Heart left ventricle (tissue), 16 donors: ENCODE measurements around the gene SEZ6L2. TPM values are rescaled to one million over a fixed set of nuclear protein-coding genes. Genes with fewer than 3 reads are reported as not detected.

Source experiments
- ATAC-seq, 4 donors: fragments of 200-7000 bp; cut with Tn5 transposase; one replicate each; pipeline ENCODE4 v1.9.1; 2020 to 2022; ENCODE audit warnings: moderate library complexity in 4 of 4, mild to moderate bottlenecking in 3 of 4, moderate number of reproducible peaks in 1 of 4
- DNase-seq, 5 donors: peaks; one replicate each; pipeline ENCODE4 v3.0.0-alpha.2; 2020
- H3K27ac ChIP-seq, 12 donors: fragments of 200-600 bp; sonication (generic) in 4 of 12; one replicate each; pipeline versions ENCODE4 v1.5.0 to v1.8.0; 2016 to 2022; ENCODE audit warnings: mild to moderate bottlenecking in 2 of 12
- H3K27me3 ChIP-seq, 9 donors: fragments of 200-600 bp; sonication (generic) in 2 of 9; one replicate each; pipeline versions ENCODE4 v1.5.1 to v1.8.0; 2016 to 2022; ENCODE audit warnings: mild to moderate bottlenecking in 3 of 9
- H3K36me3 ChIP-seq, 9 donors: fragments of 200-600 bp; sonication (generic) in 2 of 9; one replicate each; pipeline versions ENCODE4 v1.5.0 to v1.8.0; 2018 to 2022; ENCODE audit warnings: mild to moderate bottlenecking in 2 of 9
- H3K4me1 ChIP-seq, 12 donors: fragments of 200-600 bp; sonication (generic) in 4 of 12; one replicate each; pipeline versions ENCODE4 v1.5.0 to v1.8.0; 2016 to 2022; ENCODE audit warnings: mild to moderate bottlenecking in 3 of 12
- H3K4me3 ChIP-seq, 12 donors: fragments of 200-600 bp; sonication (generic) in 4 of 12; one replicate each; pipeline versions ENCODE4 v1.5.0 to v1.8.0; 2017 to 2022; ENCODE audit warnings: mild to moderate bottlenecking in 9 of 12, moderate library complexity in 4 of 12
- H3K9me3 ChIP-seq, 12 donors: fragments of 200-600 bp; sonication (generic) in 4 of 12; one replicate each; pipeline versions ENCODE4 v1.5.0 to v1.8.0; 2016 to 2022; ENCODE audit warnings: mild to moderate bottlenecking in 1 of 12
- POLR2A ChIP-seq, 2 donors: fragments of 450-650 bp; IDR thresholded peaks; one replicate each; pipeline ENCODE4 v1.6.1; 2017; ENCODE audit warnings: antibody characterized with exemption in 2 of 2, mild to moderate bottlenecking in 2 of 2, moderate library complexity in 2 of 2
- WGBS, 4 donors: extraction: QIAGEN DNeasy Blood & Tissue Kit in 2 of 4; methylation state at CpG; one replicate each; pipeline versions ENCODE4 v1.1.5 to v1.1.7; 2013 to 2018; 5-methylcytosine and 5-hydroxymethylcytosine counted together
- intact Hi-C, 10 donors: fragments of 100-400 bp; cut with DNase I; formaldehyde crosslinking; loops; one replicate each; pipeline versions ENCODE4 v1.11.1 to v1.14.2; 2022
- polyA plus RNA-seq, 2 donors: library from polyadenylated mRNA; stranded (reverse); fragments of 200-250 nt; gene quantifications; one replicate each; pipeline ENCODE4 v1.2.3, GENCODE V29; 2013
- total RNA-seq, 9 donors: library from RNA; depleted of rRNA in 2 of 9; stranded (reverse); fragments of >200 nt in 2 of 9; fragmentation: NEBNext Ultra II Directional in 3 of 9; extraction: Animal tissue kit (Norgen Biotek cat#: 25700) in 3 of 9; gene quantifications; one replicate each; pipeline versions ENCODE4 v1.1.0 to v1.2.4, GENCODE V29; 2016 to 2023
- TF ChIP-seq, protein P1 (sequence below), 12 donors: fragments of 200-600 bp; sonication (generic) in 4 of 12; IDR thresholded peaks; one replicate each; pipeline versions ENCODE4 v1.5.0 to v1.8.0; 2018 to 2022; ENCODE audit warnings: antibody characterized with exemption in 12 of 12, mild to moderate bottlenecking in 5 of 12
- donor health status: ischemic (EF 13 %, LVEDD 7.1; RV severe dilation, severe dysfunction).
- donor health status: healthy with polysubstance abuse.
- donor health status: DM: no; HTN: yes; CAD: no.
- donor health status: DM: no; HTN: no; CAD: no.
- donor health status: ischemic (EF 25% LVEDD 6.9; RV normal size, moderate dysfunction).
- donor health status: ischemic (EF 25% LVEDD 5.7; RV mildly dilated, moderate dysfunction).
- donor health status: healthy.
- donor health status: DM: yes; HTN: yes; CAD: no.
- donor health status: ischemic (EF 35%, LVEDD 5.7; RV mildly dilated, moderate dysfunction).
- donor health status: nonischemic (EF 11% LVEDD 7.7; RV severe dilation, severe dysfunction).
- donor health status: DM: yes; HTN: yes; CAD: no.
- donor health status: PGD.
- donor health status: ischemic (EF 29% LVEDD 5.4; RV normal size, mild dysfunction).
- donor health status: nonischemic (EF 23%, LVEDD 6.1; RV moderate dilation, normal function).

Gene SEZ6L2
- total and polyA plus RNA-seq, 11 donors, result 0.15 to 8.9 (median 1.1) TPM; not detected in 1

DNA sequence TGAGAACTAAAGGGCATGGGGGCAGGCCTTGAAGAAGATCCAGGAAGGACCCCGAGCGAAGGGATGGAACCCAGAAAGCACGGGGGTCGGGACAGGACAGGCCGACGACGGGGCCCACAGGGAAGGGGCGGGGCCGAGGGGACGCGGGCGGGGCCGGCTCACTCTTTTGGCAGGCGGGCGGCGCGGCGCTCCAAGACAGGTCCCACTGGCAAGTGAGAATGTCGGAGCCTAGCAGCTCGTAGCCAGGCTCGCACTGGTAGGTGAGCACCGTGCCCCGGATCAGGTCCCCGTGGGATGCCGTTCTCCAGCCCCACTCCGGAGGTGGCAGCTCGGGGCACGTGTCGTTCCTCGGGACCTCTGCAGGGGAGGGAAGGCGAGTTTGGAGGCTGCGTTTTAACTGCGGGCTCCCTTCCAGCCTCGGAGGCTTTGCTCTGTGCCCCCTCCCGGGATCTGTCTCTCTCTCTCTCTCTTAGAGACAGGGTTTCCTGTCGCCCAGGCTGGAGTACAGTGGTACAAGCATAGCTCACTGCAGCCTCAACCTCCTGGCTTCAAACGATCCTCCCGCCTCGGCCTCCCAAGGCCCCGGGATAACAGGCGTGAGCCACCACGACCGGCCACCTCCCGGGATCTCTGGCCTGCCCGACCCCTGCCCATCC is 22.6 kb downstream of the SEZ6L2 start:
- intact Hi-C loops, result loop anchor here in 1 of 10 donors (10.0 kb wide), 1 partner anchor 78 kb away; no protein-coding TSS in a partner anchor
- no peak overlapping the region for H3K27ac ChIP-seq
- no peaks in the 10 kb centered on the region for H3K36me3 ChIP-seq
- H3K4me1 ChIP-seq, result peaks cover 0 to 12% (median 0%) of the 10 kb centered on the region in 12 donors
- peak overlapping the region in 10 of 12 donors; percentile 7 to 43 (median 18) for H3K4me3 ChIP-seq
- H3K27me3 ChIP-seq, result peaks cover 17 to 49% (median 34%) of the 10 kb centered on the region in 9 donors
- TF ChIP-seq, protein P1, sequence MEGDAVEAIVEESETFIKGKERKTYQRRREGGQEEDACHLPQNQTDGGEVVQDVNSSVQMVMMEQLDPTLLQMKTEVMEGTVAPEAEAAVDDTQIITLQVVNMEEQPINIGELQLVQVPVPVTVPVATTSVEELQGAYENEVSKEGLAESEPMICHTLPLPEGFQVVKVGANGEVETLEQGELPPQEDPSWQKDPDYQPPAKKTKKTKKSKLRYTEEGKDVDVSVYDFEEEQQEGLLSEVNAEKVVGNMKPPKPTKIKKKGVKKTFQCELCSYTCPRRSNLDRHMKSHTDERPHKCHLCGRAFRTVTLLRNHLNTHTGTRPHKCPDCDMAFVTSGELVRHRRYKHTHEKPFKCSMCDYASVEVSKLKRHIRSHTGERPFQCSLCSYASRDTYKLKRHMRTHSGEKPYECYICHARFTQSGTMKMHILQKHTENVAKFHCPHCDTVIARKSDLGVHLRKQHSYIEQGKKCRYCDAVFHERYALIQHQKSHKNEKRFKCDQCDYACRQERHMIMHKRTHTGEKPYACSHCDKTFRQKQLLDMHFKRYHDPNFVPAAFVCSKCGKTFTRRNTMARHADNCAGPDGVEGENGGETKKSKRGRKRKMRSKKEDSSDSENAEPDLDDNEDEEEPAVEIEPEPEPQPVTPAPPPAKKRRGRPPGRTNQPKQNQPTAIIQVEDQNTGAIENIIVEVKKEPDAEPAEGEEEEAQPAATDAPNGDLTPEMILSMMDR (IDR thresholded peaks at IDR 0.05), result no peak
- TF ChIP-seq POLR2A (IDR thresholded peaks at IDR 0.05), result no peak
- DNase-seq, result no peak
- no peaks in the 10 kb centered on the region for H3K9me3 ChIP-seq
- WGBS, 4 donors, result 4 to 7% (median 5%) methylated on average over 26 to 45 of the region's 45 CpGs
- ATAC-seq, result peak in 1 of 4 donors; percentile 38

DNA sequence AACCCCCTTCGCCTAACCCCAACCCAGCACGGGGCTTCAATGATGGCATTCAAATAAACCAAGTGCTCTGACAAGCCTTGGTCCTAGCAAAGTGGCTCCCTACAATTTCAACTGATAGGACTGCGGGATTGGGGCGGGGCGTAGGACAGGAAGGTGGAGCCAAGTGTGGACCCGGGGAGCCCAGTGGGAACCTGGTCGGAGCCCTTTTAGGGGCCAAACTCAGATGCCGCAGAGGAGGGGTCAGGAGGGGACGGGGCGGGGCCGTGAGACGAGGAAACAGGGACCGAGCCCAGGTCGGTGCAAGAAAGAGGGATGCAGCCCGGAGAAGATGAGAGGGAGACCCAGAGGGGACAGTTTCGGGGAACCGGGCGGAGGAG is 23.1 kb downstream of the SEZ6L2 start:
- WGBS, 4 donors, result 16 to 21% (median 20%) methylated on average over 18 of the region's 18 CpGs
- no peaks in the 10 kb centered on the region for H3K9me3 ChIP-seq
- peaks cover 0 to 12% (median 0%) of the 10 kb centered on the region in 12 donors for H3K4me1 ChIP-seq
- intact Hi-C loops, result loop anchor here in 1 of 10 donors (10.0 kb wide), 1 partner anchor 79 kb away; no protein-coding TSS in a partner anchor
- ATAC-seq (no peak), DNase-seq (no peak)
- peaks cover 17 to 49% (median 34%) of the 10 kb centered on the region in 9 donors for H3K27me3 ChIP-seq
- peak overlapping the region in 8 of 12 donors; percentile 7 to 43 (median 22) for H3K4me3 ChIP-seq
- TF ChIP-seq, protein P1 (IDR thresholded peaks at IDR 0.05), result no peak
- no peak for TF ChIP-seq POLR2A (IDR thresholded peaks at IDR 0.05)
- H3K36me3 ChIP-seq, result no peaks in the 10 kb centered on the region
- H3K27ac ChIP-seq, result no peak overlapping the region

DNA sequence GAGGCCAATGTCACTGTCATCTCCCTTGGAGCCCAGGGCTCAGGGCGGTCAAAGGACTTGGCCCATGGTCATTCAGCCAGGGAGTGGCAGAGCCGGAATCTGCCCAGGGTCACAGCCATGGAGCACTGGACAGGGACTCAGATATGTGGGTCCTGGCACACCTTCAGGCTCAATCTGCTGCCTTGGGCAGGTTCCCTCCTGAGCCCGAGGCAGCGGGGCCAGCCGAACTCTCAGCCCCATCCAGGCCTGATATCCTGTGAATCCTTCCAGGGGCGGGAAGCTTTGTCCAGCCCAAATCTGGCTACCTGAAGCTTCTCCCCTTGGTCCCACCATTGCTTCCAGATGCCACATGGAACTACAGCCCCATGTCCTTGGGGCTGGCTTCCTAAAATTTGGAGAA is 24.1 kb downstream of the SEZ6L2 start:
- Histone ChIP-seq H3K4me1 (peaks cover 0 to 12% (median 0%) of the 10 kb centered on the region in 12 donors), H3K36me3 (no peaks in the 10 kb centered on the region), H3K9me3 (no peaks in the 10 kb centered on the region), H3K4me3 (no peak overlapping the region), H3K27ac (no peak overlapping the region), H3K27me3 (peaks cover 17 to 48% (median 34%) of the 10 kb centered on the region in 9 donors)
- intact Hi-C loops, result loop anchor here in 1 of 10 donors (10.0 kb wide), 1 partner anchor 80 kb away; no protein-coding TSS in a partner anchor
- 88 to 94% (median 91%) methylated on average over 5 to 6 of the region's 6 CpGs for WGBS, 4 donors
- ATAC-seq, result no peak
- no peak for TF ChIP-seq POLR2A (IDR thresholded peaks at IDR 0.05)
- TF ChIP-seq, protein P1 (IDR thresholded peaks at IDR 0.05), result no peak
- no peak for DNase-seq

DNA sequence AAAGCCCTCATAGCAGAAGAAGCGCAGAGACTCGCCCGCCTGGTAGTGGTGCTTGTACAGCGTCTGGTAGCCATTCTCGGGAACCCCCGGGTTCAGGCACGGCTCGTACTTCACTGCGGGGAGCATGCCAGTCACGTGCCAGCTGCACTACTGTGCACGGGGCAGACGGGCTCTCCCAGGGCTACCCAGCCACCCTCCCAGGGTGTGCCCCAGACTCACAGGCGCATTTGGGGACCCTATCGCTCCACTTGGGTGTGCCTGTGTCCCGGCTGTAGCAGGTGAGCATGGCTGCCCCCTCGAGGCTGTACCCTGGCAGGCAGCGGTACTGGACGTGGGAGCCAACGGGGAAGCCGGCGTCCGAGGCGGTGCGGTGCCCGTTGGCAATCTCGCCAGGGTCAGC is 26.0 kb downstream of the SEZ6L2 start:
- no peak overlapping the region for H3K4me3 ChIP-seq
- H3K36me3 ChIP-seq, result no peaks in the 10 kb centered on the region
- no peaks in the 10 kb centered on the region for H3K9me3 ChIP-seq
- peaks cover 0 to 12% (median 0%) of the 10 kb centered on the region in 12 donors for H3K4me1 ChIP-seq
- no peak for ATAC-seq
- no peak overlapping the region for H3K27ac ChIP-seq
- WGBS, 4 donors, result 91 to 92% (median 92%) methylated on average over 24 to 26 of the region's 26 CpGs; no CpG with 5 or more reads in 1 of the 4 donors
- DNase-seq, result no peak
- TF ChIP-seq, protein P1 (IDR thresholded peaks at IDR 0.05), result no peak
- TF ChIP-seq POLR2A (IDR thresholded peaks at IDR 0.05), result no peak
- intact Hi-C loops, result loop anchor here in 1 of 10 donors (5.0 to 10.0 kb wide), 2 partner anchors 81 to 154 kb away; no protein-coding TSS in a partner anchor
- peaks cover 17 to 33% (median 25%) of the 10 kb centered on the region in 9 donors for H3K27me3 ChIP-seq
